NCI-H146 treated with DMSO at 0.1 percent for 48 hours (cell line): ENCODE data around the gene SNAP47.

Source experiments
- DNase-seq: peaks from one replicate; lab custom pipeline; 2025; ENCODE audit not compliant: unreplicated experiment; lab: John Stamatoyannopoulos, UW

The SNAP47 gene

GRCh38 chr1:227767401-227768124 is 32.3 kb downstream of the SNAP47 start:
- no peak for DNase-seq

DNA sequence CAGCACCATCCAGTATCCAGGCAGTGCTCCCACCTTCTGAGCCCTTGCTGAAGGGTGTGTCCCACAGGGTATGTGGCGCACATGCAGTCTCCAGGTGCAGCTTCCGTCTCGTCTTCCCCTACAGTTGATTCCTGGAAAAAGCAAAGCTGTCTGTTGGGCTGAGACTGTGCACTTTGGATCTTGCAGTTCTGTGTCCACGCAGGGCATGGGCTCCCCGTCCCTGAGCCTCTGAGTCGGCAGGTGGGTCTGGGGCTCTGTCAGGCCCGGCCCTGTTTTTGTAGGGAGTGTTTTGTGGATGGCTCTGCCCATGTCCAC is 32.8 kb downstream of the SNAP47 start:
- no peak for DNase-seq

DNA sequence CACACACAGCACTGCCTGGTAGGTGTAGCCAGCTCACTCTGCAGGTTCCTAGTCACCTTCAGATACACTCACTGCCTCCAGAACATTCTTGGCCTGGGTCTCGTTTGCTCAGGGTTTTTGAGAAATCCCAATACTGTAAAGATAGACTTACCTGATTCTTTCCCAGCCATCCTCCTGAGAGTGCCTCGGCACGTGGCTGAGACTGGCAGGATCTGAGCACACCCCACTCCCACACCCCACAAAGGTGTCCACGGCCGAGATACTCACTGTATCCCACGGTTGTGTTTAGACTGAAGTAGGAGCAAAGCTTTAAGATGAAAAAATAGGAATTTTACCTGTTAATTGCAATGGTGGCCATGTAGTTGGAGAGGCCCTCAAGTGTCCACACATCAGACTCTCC is 33.4 kb downstream of the SNAP47 start:
- no peak for DNase-seq

- DNase-seq = no peak
Observed at GRCh38 chr1:227769047-227769935, 34.1 kb downstream of the SNAP47 start.

GRCh38 chr1:227769936-227770494 is 34.8 kb downstream of the SNAP47 start:
- no peak for DNase-seq

GRCh38 chr1:227770812-227771211 is 35.6 kb downstream of the SNAP47 start:
- DNase-seq = no peak

GRCh38 chr1:227771326-227771725 is 36.1 kb downstream of the SNAP47 start:
- no peak for DNase-seq

DNA sequence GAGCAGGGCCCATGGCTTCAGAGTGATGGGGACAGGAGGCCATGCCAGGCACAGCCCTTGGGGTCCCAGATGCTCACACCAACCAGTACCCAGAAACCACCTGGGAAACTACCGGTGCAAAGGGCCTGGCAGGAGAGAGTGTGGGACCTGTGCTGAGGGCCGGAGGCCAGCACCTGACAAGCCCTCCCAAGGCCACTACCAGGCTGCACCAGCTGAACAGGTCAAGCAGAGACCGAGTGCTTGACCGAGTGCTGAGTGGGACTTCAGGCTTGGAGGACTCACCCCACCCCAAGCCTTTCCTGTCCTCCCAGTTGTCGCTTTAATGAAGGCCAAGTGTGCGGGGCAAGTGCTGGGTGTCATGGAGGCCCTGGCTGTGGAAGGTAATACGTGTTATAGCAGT is 36.5 kb downstream of the SNAP47 start:
- no peak for DNase-seq

DNA sequence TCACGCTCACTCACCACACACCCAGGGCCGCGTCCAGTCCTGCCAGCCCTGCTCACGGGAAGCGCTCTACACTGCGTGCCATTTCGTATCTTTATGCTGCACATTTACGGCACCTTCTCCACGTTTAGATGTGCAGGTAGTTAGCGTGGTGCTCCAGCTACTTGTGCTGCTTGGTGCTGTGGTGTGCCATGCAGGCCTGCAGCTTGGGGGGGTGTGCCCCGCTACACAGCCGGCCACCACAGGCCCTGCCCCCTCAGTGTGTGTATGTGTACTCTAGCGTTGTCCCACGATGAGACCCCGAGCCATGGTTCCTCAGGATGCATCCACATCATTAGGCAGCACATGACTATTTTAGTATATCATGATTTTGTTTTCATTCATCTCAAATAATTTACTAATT is 38.3 kb downstream of the SNAP47 start:
- no peak for DNase-seq

DNA sequence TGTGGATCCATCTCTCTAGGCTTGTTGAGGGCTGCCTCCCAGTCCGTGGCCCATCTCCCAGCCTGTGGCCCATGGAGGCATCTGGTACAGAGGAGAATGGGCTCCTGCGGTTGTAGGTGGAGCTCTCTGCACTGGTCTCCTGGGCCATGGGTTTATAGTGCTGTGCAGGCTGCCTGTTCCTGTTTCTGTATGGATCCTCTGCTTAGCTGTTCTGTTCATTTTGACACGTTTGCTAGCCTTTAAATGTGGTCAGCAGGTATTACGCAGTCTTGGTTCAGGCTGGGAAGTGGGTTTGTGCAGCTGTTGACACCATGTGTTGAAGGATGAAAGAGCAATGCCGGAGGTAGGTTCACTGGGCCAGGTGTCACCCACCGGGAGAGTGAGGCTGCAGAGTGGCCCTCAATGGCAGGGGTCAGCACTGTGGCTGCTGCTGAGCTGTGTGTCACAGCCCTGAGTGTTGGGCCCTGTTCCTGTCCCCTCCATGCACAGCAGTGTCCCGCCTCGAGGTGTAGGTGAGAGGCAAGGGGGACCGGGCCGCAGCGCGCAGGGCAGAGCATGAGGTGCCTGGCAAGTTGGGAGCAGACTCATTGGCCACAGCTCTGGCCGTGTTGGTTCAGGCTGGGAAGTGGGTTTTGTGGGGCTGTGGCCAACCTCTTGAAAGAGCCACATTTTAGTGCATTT is 39.0 kb downstream of the SNAP47 start:
- DNase-seq = peak; percentile 30

DNA sequence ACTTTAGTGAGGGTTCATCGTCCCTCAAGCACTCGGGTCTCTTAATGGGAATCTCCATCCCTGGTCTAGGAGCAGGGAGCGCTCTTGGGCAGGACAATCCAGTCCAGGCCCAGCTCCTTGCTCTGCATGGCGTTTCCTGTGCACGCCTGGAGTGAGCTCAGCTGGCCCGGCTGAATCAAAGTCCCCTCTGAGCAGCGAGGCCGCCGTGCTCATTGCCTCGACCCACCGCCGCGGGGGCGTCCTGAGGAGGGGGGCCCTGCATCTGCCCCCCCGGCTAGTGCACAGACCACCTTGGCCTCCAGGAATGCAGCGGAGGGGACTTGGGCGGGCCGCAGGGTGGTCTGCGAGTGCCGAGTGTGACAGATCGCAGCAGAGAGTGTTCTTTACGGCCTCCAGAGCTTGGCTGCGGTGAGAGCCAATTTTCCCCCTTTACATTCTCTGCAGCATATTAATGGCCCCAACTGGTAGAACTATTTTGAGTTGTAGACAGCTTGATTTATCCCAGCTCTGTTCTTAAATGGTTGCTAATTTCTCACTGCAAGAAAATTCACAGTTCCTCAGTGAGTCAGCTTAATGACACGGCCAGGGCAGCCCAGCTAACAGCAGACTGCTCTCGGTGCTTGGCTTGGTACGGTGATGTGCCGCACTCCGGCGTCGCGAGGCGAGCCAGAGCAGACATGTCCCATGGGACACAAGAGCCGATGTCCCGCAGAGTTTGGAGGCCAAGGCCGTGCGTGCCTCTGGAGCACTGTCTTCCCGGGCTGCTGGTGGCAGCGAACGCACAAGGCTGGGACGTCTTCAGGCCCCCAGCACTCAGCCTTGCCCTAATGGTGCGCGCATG is 39.8 kb downstream of the SNAP47 start:
- no peak for DNase-seq

DNA sequence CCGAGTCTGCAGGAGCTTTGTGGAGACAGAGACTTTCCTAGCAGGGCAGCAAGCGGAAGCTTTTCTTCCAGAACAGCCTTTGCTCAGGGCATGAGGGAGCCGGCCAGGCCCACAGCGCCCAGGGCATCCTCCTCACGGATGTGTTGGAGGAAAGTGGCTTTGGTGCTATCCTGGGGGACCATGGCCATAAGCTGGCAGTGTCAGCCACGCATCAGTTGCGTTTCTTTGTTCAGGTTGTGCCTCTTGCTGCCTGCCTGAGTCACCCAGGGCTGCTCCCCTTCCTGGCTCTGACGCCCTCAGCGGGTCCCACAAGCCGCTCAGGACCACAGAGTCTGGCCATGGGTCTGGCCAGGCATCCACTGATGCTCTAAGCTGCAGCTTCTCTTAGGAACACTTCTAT is 40.6 kb downstream of the SNAP47 start:
- no peak for DNase-seq

DNA sequence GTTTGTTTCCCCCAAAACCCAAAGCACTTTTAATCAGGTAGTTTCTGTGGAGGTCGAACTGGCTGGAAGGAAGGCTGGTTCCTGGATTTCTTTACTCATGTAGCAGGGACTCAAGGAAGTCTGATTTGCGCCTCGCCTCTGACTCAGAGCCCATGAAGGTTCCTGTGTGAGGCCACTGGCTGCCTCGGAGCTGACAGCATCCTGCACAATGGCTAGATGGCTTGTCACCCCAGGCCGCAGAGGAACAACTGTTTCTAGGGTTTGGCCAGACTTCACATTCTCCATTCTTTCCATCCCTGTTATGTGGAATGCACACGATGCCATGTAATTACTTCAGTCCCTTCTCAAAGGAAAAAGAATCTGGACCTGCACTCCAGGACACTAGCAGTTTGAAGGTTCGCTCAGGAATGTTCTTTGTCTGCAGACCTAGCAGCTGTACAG is 41.1 kb downstream of the SNAP47 start:
- no peak for DNase-seq

DNA sequence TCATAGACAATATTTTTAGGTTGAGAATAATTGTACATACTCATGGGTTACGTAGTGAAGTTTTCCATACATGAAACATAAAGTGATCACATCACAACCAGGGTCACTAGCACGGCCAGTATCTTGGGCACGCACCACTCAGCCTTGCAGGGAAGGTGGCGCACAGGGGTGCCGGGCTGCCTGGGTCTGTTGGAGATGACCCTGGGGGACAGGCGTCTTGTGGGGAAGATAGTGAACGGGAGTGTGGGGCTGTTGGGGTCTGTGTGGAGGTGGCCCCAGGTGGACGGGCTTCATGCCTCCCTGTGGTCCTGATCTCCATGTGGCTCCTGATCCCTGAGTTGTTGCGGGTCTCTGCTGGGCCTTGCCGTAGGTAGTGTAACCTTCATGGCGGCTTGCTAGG is 41.9 kb downstream of the SNAP47 start:
- no peak for DNase-seq

- no peak for DNase-seq
Observed at GRCh38 chr1:227777646-227778045, 42.4 kb downstream of the SNAP47 start.

GRCh38 chr1:227778401-227778947 is 43.2 kb downstream of the SNAP47 start:
- no peak for DNase-seq

DNA sequence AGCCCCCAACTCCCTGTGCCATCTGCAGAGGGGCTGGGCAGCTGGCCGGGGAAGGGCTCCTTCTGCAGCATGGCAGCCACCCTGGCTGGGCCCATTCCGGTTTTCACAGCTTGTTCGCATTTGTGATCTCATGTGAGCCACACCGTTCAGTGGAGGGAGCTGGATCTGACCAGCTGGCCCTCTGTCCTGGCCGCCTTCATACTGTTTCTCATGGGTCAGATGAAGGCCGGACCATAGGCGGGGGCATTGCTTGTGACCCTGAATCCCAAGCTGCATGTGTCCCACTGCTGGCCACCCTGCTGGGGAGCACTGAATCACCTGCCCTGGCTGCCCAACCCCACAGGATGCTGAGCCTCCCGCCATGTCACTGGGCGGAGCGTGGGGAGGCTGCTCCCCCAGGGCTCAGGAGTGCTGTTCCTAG is 43.8 kb downstream of the SNAP47 start:
- no peak for DNase-seq

- no peak for DNase-seq
Observed at GRCh38 chr1:227779685-227780084, 44.5 kb downstream of the SNAP47 start.

GRCh38 chr1:227780101-227781044 is 45.1 kb downstream of the SNAP47 start:
- DNase-seq = no peak
